Peyer's patch (tissue), 4 donors: ENCODE measurements around the gene ZC3H18. TPM values are rescaled to one million over a fixed set of nuclear protein-coding genes. Genes with fewer than 3 reads are reported as not detected.
A peak's percentile ranks its signal among the peaks of the same experiment; 100 is the strongest.

Experiments used
- DNase-seq, 3 donors: peaks; one replicate each; pipeline ENCODE4 v3.0.0-alpha.2; 2017 to 2019
- H3K27ac ChIP-seq, 4 donors: fragments of 200-600 bp; sonication (generic); one replicate each; pipeline ENCODE4 v1.5.1; 2016 to 2019
- H3K27me3 ChIP-seq, 2 donors: fragments of 200-600 bp; sonication (generic); one replicate each; pipeline ENCODE4 v1.5.1; 2019
- H3K36me3 ChIP-seq, 3 donors: fragments of 200-600 bp; sonication (generic); one replicate each; pipeline ENCODE4 v1.5.1; 2016 to 2019
- H3K4me1 ChIP-seq, 4 donors: fragments of 200-600 bp; sonication (generic); one replicate each; pipeline ENCODE4 v1.5.1; 2016 to 2019
- H3K4me3 ChIP-seq, 4 donors: fragments of 200-600 bp; sonication (generic); 1 replicate in 3 of 4; 2 replicates in 1 of 4; pipeline ENCODE4 v1.5.1; 2016 to 2019; ENCODE audit warnings: mild to moderate bottlenecking in 1 of 4
- H3K9me3 ChIP-seq, 4 donors: fragments of 200-600 bp; sonication (generic); one replicate each; pipeline ENCODE4 v1.5.1; 2016 to 2019; ENCODE audit warnings: mild to moderate bottlenecking in 1 of 4
- CTCF ChIP-seq, 6 experiments: fragments of 450-650 bp in 4 of 6; fragments of 200-600 bp in 2 of 6; sonication (generic) in 1 of 6; IDR thresholded peaks; one replicate each; pipeline ENCODE4 v1.5.1; 2017 to 2019; ENCODE audit warnings: antibody characterized with exemption in 6 of 6, mild to moderate bottlenecking in 3 of 6, moderate library complexity in 1 of 6
- POLR2A ChIP-seq, 2 donors: fragments of 450-650 bp; IDR thresholded peaks; one replicate each; pipeline ENCODE4 v1.5.1; 2017; ENCODE audit warnings: antibody characterized with exemption in 2 of 2, mild to moderate bottlenecking in 2 of 2, moderate library complexity in 2 of 2
- total RNA-seq, 4 donors: library from RNA; depleted of rRNA; stranded (reverse); fragments of >200 nt; gene quantifications; one replicate each; pipeline ENCODE4 v1.1.0, GENCODE V29; 2016

ZC3H18 gene
- total RNA-seq, 4 donors from 2014 or later, result 22.8 to 47.0 (median 32.9) TPM

- Histone ChIP-seq H3K27me3 (no peaks in the 10 kb centered on the region), H3K36me3 (no peaks in the 10 kb centered on the region), H3K4me3 (no peak overlapping the region), H3K27ac (no peak overlapping the region), H3K9me3 (no peaks in the 10 kb centered on the region), H3K4me1 (peaks cover 0 to 24% (median 4%) of the 10 kb centered on the region in 4 donors)
- no peak for TF ChIP-seq POLR2A (IDR thresholded peaks at IDR 0.05)
- no peak for TF ChIP-seq CTCF (IDR thresholded peaks at IDR 0.05)
- DNase-seq, result no peak
Observed at GRCh38 chr16:88531346-88531745, 38.9 kb upstream of the ZC3H18 start.

- Histone ChIP-seq H3K4me1 (peaks cover 0 to 20% (median 4%) of the 10 kb centered on the region in 4 donors), H3K9me3 (no peaks in the 10 kb centered on the region), H3K27ac (no peak overlapping the region), H3K36me3 (no peaks in the 10 kb centered on the region), H3K27me3 (no peaks in the 10 kb centered on the region), H3K4me3 (no peak overlapping the region)
- TF ChIP-seq CTCF (IDR thresholded peaks at IDR 0.05) (no peak), POLR2A (IDR thresholded peaks at IDR 0.05) (no peak)
- no peak for DNase-seq
Observed at GRCh38 chr16:88531931-88532433, 38.2 kb upstream of the ZC3H18 start.

GRCh38 chr16:88532434-88533241 lies 37.6 kb upstream of the ZC3H18 start:
- H3K4me1 ChIP-seq, result peaks cover 0 to 14% (median 4%) of the 10 kb centered on the region in 4 donors
- no peak for DNase-seq
- H3K27ac ChIP-seq, result no peak overlapping the region
- H3K27me3 ChIP-seq, result no peaks in the 10 kb centered on the region
- H3K36me3 ChIP-seq, result no peaks in the 10 kb centered on the region
- H3K4me3 ChIP-seq, result peak overlapping the region in 3 of 4 donors; percentile 24 to 71 (median 43)
- no peak for TF ChIP-seq CTCF (IDR thresholded peaks at IDR 0.05)
- TF ChIP-seq POLR2A (IDR thresholded peaks at IDR 0.05), result no peak
- H3K9me3 ChIP-seq, result no peaks in the 10 kb centered on the region

GRCh38 chr16:88533381-88533917 lies 36.8 kb upstream of the ZC3H18 start:
- Histone ChIP-seq H3K9me3 (no peaks in the 10 kb centered on the region), H3K36me3 (no peaks in the 10 kb centered on the region), H3K4me3 (peak overlapping the region in 3 of 4 donors; percentile 43 to 78 (median 71)), H3K27me3 (no peaks in the 10 kb centered on the region), H3K4me1 (peaks cover 0 to 9% (median 4%) of the 10 kb centered on the region in 4 donors), H3K27ac (peak overlapping the region in 1 of 4 donors; percentile 86)
- TF ChIP-seq POLR2A (IDR thresholded peaks at IDR 0.05) (no peak), CTCF (IDR thresholded peaks at IDR 0.05) (no peak)
- DNase-seq, result no peak

GRCh38 chr16:88533932-88534637 lies 36.1 kb upstream of the ZC3H18 start:
- Histone ChIP-seq H3K36me3 (no peaks in the 10 kb centered on the region), H3K4me3 (peak overlapping the region; percentile 61 to 78 (median 71)), H3K27ac (peak overlapping the region; percentile 68 to 88 (median 82)), H3K27me3 (peaks cover 0 to under 1% of the 10 kb centered on the region in 2 donors), H3K9me3 (no peaks in the 10 kb centered on the region), H3K4me1 (peaks cover 0 to 9% (median 4%) of the 10 kb centered on the region in 4 donors)
- TF ChIP-seq POLR2A (IDR thresholded peaks at IDR 0.05) (peak in 1 of 2 donors; percentile 46), CTCF (IDR thresholded peaks at IDR 0.05) (no peak)
- peak; percentile 67 to 84 (median 71) for DNase-seq
